ENCODE measurements around the gene CST9L.

Gene CST9L

GRCh38 chr20:23568320-23568970 lies at the start of gene CST9L:
Gene CST9L (minus strand): TSS chr20:23568484. CDS start chr20:23568450, 34 bp downstream.
- no peak for TF ChIP-seq CTCF (IDR thresholded peaks at IDR 0.05; ENCODE audit: low read depth, low read length, missing control alignments)
- no peak within 1 kb of the TSS for H3K4me3 ChIP-seq (ENCODE audit: low read depth, low read length)
- DNase-seq (ENCODE audit: low read depth): no peak

GRCh38 chr20:23614163-23614562 lies 45.9 kb upstream of the CST9L start:
- DNase-seq (ENCODE audit: low read depth): no peak
- H3K4me3 ChIP-seq (ENCODE audit: low read depth, low read length): no peak overlapping the region
- TF ChIP-seq CTCF (IDR thresholded peaks at IDR 0.05; ENCODE audit: low read depth, low read length, missing control alignments): no peak

- DNase-seq (ENCODE audit: low read depth): no peak
- no peak for TF ChIP-seq CTCF (IDR thresholded peaks at IDR 0.05; ENCODE audit: low read depth, low read length, missing control alignments)
- no peak overlapping the region for H3K4me3 ChIP-seq (ENCODE audit: low read depth, low read length)
Measured at GRCh38 chr20:23613676-23614075, 45.4 kb upstream of the CST9L start.

- H3K4me3 ChIP-seq (ENCODE audit: low read depth, low read length): no peak overlapping the region
- no peak for DNase-seq (ENCODE audit: low read depth)
- TF ChIP-seq CTCF (IDR thresholded peaks at IDR 0.05; ENCODE audit: low read depth, low read length, missing control alignments): no peak
Measured at GRCh38 chr20:23612396-23612795, 44.1 kb upstream of the CST9L start.

GRCh38 chr20:23609486-23610109 lies 41.3 kb upstream of the CST9L start:
- TF ChIP-seq CTCF (IDR thresholded peaks at IDR 0.05; ENCODE audit: low read depth, low read length, missing control alignments): no peak
- no peak overlapping the region for H3K4me3 ChIP-seq (ENCODE audit: low read depth, low read length)
- no peak for DNase-seq (ENCODE audit: low read depth)

- no peak for TF ChIP-seq CTCF (IDR thresholded peaks at IDR 0.05; ENCODE audit: low read depth, low read length, missing control alignments)
- DNase-seq (ENCODE audit: low read depth): no peak
- H3K4me3 ChIP-seq (ENCODE audit: low read depth, low read length): no peak overlapping the region
Measured at GRCh38 chr20:23608251-23608846, 40.1 kb upstream of the CST9L start.

Measured in GM12864 (cell line).